ENCODE measurements around the gene EXOC3L1.

- no peak for TF ChIP-seq ZNF514 (tag by site-specific recombination; IDR thresholded peaks at IDR 0.05)
- TF ChIP-seq ZNF274 (IDR thresholded peaks at IDR 0.05; ENCODE audit: low read length): no peak
- TF ChIP-seq ZNF274 (tag by site-specific recombination; IDR thresholded peaks at IDR 0.05; ENCODE audit: borderline replicate concordance): no peak
- TF ChIP-seq ZSCAN5A (tag by site-specific recombination; IDR thresholded peaks at IDR 0.05): no peak
- TF ChIP-seq ZBTB8A (tag by site-specific recombination; IDR thresholded peaks at IDR 0.05): no peak
- no peak for TF ChIP-seq ZFP41 (tag by site-specific recombination; IDR thresholded peaks at IDR 0.05; ENCODE audit: borderline replicate concordance)
- TF ChIP-seq ZNF140 (tag by site-specific recombination; IDR thresholded peaks at IDR 0.05): no peak
- TF ChIP-seq ZBTB21 (tag by site-specific recombination; IDR thresholded peaks at IDR 0.05): no peak
- TF ChIP-seq ZNF639 (tag by site-specific recombination; IDR thresholded peaks at IDR 0.05): no peak
Measured at GRCh38 chr16:67190448-67191399, 788 bp upstream of the EXOC3L1 start.

All from HEK293 (cell line).